HG02885 (cell line): ENCODE results near the gene TNF.
"Not testable (repeated sequence)": the region's sequence is repeated elsewhere in the genome, so short reads cannot be mapped to it uniquely, and the experiment has no call there.

Experiments
- ATAC-seq: cut with Tn5 transposase; IDR thresholded peaks from one replicate; pipeline ENCODE4 v1.9.1; 2021; ENCODE audit warnings: mild to moderate bottlenecking; ENCODE audit not compliant: unreplicated experiment, poor library complexity

The TNF gene

GRCh38 chr6:31543639-31544038 is 31.7 kb upstream of the TNF start:
- ATAC-seq = no peak

DNA sequence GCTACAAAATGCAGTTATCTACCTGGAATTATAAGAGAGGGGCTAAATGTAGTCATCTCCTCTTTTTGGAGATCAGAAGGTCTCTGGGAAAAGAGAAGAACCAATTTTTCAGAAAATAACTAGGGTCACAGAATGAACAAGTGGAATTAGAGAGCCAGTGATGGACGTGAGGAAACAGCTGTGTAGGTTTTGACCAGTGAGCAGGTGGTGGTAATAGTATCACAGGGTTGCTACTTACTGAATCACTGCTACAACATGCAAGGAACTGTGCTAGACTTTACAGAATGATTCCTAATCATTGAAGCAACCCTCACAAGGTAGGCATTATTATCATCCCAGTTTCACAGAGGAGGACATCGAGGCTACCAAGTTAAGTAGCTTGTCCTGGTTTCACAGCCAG is 30.7 kb upstream of the TNF start:
- ATAC-seq = no peak

DNA sequence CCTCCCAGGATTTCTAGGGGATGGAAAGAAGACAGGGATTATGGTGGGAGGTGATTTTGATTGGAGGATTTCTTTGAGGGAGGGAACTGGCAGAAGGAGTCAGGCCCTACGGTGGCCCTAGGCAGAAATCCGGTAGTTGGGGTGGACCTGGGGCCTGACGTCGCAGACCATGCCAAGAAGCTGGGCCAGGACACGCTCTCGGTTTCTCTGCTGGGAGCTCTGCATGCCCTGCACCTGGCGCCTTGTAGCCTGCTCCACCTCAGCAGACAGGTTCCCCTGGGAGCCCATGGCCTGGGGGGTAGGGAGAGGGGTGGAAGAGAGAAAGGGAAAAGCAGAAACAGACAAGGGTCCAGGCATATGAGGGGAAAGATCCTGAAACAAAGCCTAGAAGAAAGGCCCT is 30.1 kb upstream of the TNF start:
- no peak for ATAC-seq

DNA sequence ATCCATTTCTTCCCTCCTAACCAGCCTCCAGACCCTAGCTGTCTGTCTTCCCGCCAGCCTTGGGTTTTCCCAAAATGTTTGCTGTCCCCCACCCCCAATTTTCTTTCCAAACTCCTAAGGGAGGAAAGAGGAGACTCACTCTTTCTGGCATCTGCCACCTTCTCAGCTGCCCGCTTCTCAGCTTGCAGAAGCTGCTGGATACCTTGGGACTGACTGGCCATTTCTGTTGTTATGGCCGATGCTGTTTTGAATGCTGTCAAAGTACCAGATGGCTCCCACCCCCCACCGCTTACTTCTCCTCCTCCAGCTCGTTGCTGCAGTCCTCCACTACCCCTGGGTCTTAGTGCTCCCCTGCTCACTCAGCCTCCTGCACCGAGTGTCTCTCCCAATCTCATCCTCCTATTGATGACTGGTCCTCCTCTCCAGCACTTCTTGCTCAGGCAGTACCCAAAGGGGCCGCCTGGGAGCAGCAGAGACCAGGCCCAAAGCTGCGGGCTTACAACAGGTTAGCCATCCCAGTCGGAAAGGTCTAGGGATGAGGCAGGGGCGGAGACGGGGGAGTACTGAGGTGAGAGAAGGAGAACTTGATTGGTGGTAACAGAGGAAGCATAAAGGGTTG is 28.9 kb upstream of the TNF start, which contains the start of gene ATP6V1G2:
ATP6V1G2 (minus strand) TSS at position 270 of the 619 bp plus-strand sequence; CDS start at position 221, 49 bp downstream.
- ATAC-seq = peak; percentile 54

- peak; percentile 80 for ATAC-seq
Measured at GRCh38 chr6:31546958-31547726, 28.2 kb upstream of the TNF start, which contains the start of gene NFKBIL1. NFKBIL1 (plus strand) TSS chr6:31547608; CDS start chr6:31547695, 87 bp downstream.

GRCh38 chr6:31547727-31548543 is 27.4 kb upstream of the TNF start:
- ATAC-seq = no peak

- ATAC-seq = no peak
Measured at GRCh38 chr6:31548544-31548873, 26.9 kb upstream of the TNF start.

GRCh38 chr6:31551371-31551770 is 24.0 kb upstream of the TNF start:
- ATAC-seq = not testable (repeated sequence)

GRCh38 chr6:31556307-31556706 is 19.1 kb upstream of the TNF start:
- ATAC-seq = no peak

DNA sequence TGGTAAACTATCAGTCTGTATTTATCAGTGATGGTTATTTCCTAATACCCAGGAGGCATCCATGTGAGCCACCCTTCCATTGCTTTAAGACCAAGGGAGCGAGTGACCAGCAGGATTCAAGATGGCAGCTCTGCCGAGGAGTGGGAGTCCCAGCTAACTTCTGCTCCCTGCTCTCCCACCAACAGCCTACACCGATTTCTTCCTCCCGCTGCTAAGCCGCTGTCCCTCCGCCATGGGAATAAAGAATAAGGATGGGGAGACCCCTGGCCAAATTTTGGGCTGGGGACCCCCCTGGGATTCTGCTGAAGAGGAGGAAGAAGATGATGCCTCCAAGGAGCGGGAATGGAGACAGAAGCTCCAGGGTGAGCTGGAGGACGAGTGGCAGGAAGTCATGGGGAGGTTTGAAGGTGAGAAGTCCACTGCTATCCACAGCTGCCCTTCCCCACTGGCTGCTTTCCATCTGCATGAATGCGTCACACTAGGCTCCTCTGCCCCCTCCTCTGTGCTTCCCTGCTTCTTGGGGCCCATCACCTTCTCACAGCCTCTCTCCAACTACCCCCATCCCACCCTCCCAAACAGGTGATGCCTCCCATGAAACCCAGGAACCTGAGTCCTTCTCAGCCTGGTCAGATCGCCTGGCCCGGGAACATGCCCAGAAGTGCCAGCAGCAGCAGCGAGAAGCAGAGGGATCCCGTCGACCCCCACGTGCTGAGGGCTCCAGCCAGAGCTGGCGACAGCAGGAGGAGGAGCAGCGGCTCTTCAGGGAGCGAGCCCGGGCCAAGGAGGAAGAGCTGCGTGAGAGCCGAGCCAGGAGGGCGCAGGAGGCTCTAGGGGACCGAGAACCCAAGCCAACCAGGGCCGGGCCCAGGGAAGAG is 17.7 kb upstream of the TNF start:
- no peak for ATAC-seq

- no peak for ATAC-seq
Measured at GRCh38 chr6:31558318-31558625, 17.1 kb upstream of the TNF start.

DNA sequence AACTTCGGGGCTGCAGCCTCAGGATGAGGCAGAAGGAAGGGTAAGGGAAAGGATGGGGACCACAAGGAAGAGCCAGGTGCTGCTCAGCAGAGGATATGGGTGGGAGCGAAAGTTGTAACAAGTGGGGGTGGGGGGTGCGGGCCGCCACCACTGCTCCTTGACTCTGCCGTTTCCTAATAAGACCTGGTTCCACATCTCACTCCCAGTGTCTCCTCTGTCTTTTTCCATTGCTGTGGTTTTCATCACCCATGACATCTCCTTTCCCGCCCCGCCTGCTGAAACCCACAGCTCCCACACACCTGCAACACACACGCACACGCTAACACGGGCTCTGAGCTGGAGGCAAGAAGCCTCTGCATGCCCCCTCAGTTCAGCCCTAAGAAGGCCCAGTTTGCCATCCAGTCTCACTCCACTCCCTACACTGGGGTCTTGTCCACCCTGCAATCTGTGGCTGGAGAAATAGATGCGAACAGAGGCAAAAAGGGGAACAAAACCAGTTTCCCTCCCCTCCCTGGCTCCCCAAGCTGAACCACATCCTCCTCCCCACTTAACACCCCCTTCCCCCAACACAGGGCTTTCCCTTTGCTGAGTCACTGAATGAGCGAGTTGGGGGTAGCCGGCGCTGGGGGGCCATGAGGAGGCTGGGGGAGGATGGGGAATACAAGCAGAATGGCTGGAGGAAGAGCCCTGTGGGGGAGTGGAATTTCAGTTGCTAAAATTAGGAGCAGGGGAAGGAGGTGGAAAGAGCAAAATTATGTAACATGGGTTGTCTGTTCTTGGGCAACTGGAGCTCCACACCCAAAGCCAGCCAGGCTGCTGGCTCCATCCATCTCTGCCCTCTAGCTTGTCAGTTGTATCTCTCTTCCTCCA is 16.5 kb upstream of the TNF start:
- no peak for ATAC-seq

DNA sequence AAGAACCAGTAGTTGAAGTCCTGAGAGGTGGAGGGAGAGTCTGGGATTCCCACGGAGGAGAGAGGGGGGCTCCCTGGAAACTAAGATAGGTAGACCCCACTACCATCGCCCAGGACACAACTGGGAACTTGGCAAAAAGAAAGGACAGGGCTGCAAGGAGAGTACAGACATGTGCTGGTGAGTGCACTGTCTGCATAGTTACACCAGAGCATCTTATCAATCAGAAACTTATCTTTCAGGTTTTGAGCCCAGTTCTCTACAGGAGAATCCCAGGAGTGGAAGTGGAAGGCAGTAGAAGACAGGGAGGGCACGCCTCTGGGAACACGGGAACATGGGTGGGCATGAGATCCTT is 15.8 kb upstream of the TNF start:
- ATAC-seq = no peak

GRCh38 chr6:31559958-31560696 is 15.2 kb upstream of the TNF start:
- ATAC-seq = peak; percentile 70

- no peak for ATAC-seq
Measured at GRCh38 chr6:31560697-31561058, 14.7 kb upstream of the TNF start.

DNA sequence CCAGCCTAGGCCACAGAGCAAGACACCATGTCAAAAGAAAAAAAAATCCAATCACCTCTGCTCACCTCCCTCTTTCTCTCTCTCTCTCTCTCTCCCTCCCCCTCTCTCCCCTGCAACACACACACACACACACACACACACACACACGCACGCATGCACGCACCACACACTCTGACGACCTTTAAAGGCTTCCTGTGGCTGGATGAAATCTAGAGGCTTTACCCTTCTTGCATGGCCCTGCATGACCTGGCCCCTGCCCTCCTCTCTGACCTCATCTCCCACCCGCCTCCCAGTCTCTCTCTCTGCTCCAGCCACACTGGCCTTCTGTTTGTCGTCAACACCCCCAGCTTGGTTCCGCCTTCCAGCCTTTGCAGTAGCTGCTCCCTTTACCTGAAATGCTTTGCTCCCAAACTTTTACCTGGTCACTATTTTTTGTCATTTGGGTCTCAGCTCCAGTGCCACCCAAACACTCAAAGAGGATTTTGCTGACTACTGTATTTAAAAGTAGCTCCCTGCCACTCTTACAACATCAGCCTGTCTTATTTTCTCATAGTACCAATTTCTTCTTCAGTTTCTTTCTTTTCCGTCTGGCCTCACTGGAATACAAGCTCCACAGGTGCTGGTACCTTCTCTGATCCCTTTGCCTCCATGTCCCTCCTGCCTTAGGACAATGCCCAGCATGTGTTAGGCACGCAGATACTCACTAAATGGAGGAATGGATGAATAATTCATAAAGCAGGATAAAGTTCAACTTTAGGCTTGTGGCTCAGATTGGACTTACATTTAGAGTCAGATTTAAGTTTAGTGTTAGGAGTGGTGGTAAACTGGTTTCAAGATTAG is 7.6 kb upstream of the TNF start:
- no peak for ATAC-seq

GRCh38 chr6:31568537-31568961 is 6.8 kb upstream of the TNF start:
- ATAC-seq = peak; percentile 65
